Progenitor cell of endocrine pancreas (in vitro differentiated cells): ENCODE measurements around the gene CD300H. TPM values are rescaled to one million over a fixed set of nuclear protein-coding genes. Genes with fewer than 3 reads are reported as not detected.

Experiments used
- DNase-seq: peaks from one replicate; pipeline ENCODE4 v3.0.0; 2021; ENCODE audit warnings: low spot score; ENCODE audit not compliant: unreplicated experiment
- H3K27ac Mint-ChIP-seq: 2 replicates; pipeline ENCODE4 v1.8.0; 2021; ENCODE audit warnings: mild to moderate bottlenecking, moderate library complexity, mixed read lengths
- H3K27me3 Mint-ChIP-seq: 2 replicates; pipeline ENCODE4 v1.8.0; 2021; ENCODE audit warnings: mixed read lengths
- H3K36me3 Mint-ChIP-seq: 2 replicates; pipeline ENCODE4 v1.8.0; 2022; ENCODE audit warnings: mixed read lengths; ENCODE audit not compliant: insufficient read depth
- H3K4me1 Mint-ChIP-seq: 2 replicates; pipeline ENCODE4 v1.8.0; 2021; ENCODE audit warnings: low read depth, mixed read lengths
- H3K4me3 Mint-ChIP-seq: 2 replicates; pipeline ENCODE4 v1.8.0; 2021; ENCODE audit warnings: low read depth, mild to moderate bottlenecking, moderate library complexity, mixed read lengths
- H3K9me3 Mint-ChIP-seq: 2 replicates; pipeline ENCODE4 v1.8.0; 2021; ENCODE audit warnings: low read depth, mixed read lengths
- CTCF ChIP-seq: fragments of 200-600 bp; sonication (generic); IDR thresholded peaks from one replicate; pipeline ENCODE4 v1.5.0; 2021; ENCODE audit warnings: antibody characterized with exemption, mild to moderate bottlenecking; ENCODE audit not compliant: unreplicated experiment
- total RNA-seq: library from RNA; stranded (reverse); gene quantifications from 2 replicates; pipeline ENCODE4 v1.2.1, GENCODE V29; 2021

CD300H gene
- total RNA-seq, 1 donor from 2014 or later, result not detected

GRCh38 chr17:74603746-74604145, 36.4 kb upstream of the CD300H start:
- Mint-ChIP-seq H3K27me3 (peaks cover 43% of the 10 kb centered on the region), H3K4me1 (no peaks in the 10 kb centered on the region), H3K9me3 (no peaks in the 10 kb centered on the region), H3K36me3 (no peaks in the 10 kb centered on the region), H3K27ac (no peak overlapping the region), H3K4me3 (no peak overlapping the region)
- DNase-seq, result no peak
- no peak for TF ChIP-seq CTCF

- no peak for DNase-seq
- H3K9me3 Mint-ChIP-seq, result no peaks in the 10 kb centered on the region
- H3K27me3 Mint-ChIP-seq, result peaks cover 46% of the 10 kb centered on the region
- H3K27ac Mint-ChIP-seq, result no peak overlapping the region
- no peaks in the 10 kb centered on the region for H3K36me3 Mint-ChIP-seq
- no peak for TF ChIP-seq CTCF
- H3K4me3 Mint-ChIP-seq, result no peak overlapping the region
- no peaks in the 10 kb centered on the region for H3K4me1 Mint-ChIP-seq
These were observed 35.8 kb upstream of the CD300H start for GRCh38 chr17:74603037-74603635.

- H3K36me3 Mint-ChIP-seq, result no peaks in the 10 kb centered on the region
- peaks cover 41% of the 10 kb centered on the region for H3K27me3 Mint-ChIP-seq
- H3K9me3 Mint-ChIP-seq, result no peaks in the 10 kb centered on the region
- DNase-seq, result peak; percentile 41
- no peaks in the 10 kb centered on the region for H3K4me1 Mint-ChIP-seq
- H3K27ac Mint-ChIP-seq, result no peak overlapping the region
- peak; percentile 81 for TF ChIP-seq CTCF
- no peak overlapping the region for H3K4me3 Mint-ChIP-seq
These were observed 34.7 kb upstream of the CD300H start for GRCh38 chr17:74601944-74602572.

GRCh38 chr17:74599448-74599939, 32.2 kb upstream of the CD300H start:
- DNase-seq, result no peak
- Mint-ChIP-seq H3K27ac (no peak overlapping the region), H3K4me3 (no peak overlapping the region), H3K9me3 (no peaks in the 10 kb centered on the region), H3K27me3 (peaks cover 44% of the 10 kb centered on the region), H3K4me1 (no peaks in the 10 kb centered on the region), H3K36me3 (no peaks in the 10 kb centered on the region)
- no peak for TF ChIP-seq CTCF

- no peaks in the 10 kb centered on the region for H3K36me3 Mint-ChIP-seq
- peaks cover 44% of the 10 kb centered on the region for H3K27me3 Mint-ChIP-seq
- H3K4me1 Mint-ChIP-seq, result no peaks in the 10 kb centered on the region
These were observed 31.7 kb upstream of the CD300H start for GRCh38 chr17:74599023-74599399.

More at GRCh38 chr17:74599023-74599399, 31.7 kb upstream of the CD300H start:
- no peak for TF ChIP-seq CTCF
- H3K9me3 Mint-ChIP-seq, result no peaks in the 10 kb centered on the region
- H3K27ac Mint-ChIP-seq, result no peak overlapping the region
- DNase-seq, result no peak
- H3K4me3 Mint-ChIP-seq, result no peak overlapping the region
